ENCODE measurements around the gene ALB.

The ALB gene

GRCh38 chr4:73414936-73415271 is 10.8 kb downstream of the ALB start:
- TF ChIP-seq, protein P1, sequence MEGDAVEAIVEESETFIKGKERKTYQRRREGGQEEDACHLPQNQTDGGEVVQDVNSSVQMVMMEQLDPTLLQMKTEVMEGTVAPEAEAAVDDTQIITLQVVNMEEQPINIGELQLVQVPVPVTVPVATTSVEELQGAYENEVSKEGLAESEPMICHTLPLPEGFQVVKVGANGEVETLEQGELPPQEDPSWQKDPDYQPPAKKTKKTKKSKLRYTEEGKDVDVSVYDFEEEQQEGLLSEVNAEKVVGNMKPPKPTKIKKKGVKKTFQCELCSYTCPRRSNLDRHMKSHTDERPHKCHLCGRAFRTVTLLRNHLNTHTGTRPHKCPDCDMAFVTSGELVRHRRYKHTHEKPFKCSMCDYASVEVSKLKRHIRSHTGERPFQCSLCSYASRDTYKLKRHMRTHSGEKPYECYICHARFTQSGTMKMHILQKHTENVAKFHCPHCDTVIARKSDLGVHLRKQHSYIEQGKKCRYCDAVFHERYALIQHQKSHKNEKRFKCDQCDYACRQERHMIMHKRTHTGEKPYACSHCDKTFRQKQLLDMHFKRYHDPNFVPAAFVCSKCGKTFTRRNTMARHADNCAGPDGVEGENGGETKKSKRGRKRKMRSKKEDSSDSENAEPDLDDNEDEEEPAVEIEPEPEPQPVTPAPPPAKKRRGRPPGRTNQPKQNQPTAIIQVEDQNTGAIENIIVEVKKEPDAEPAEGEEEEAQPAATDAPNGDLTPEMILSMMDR (conservative IDR thresholded peaks at IDR 0.05; ENCODE audit: low read depth, low read length) = no peak
- DNase-seq (ENCODE audit: low read depth) = no peak

GRCh38 chr4:73415807-73416238 is 11.7 kb downstream of the ALB start:
- TF ChIP-seq, protein P1 (conservative IDR thresholded peaks at IDR 0.05; ENCODE audit: low read depth, low read length) = no peak
- no peak for DNase-seq (ENCODE audit: low read depth)
- H3K4me3 ChIP-seq (ENCODE audit: low read depth, low read length) = no peak overlapping the region

More at GRCh38 chr4:73414936-73415271, 10.8 kb downstream of the ALB start:
- no peak overlapping the region for H3K4me3 ChIP-seq (ENCODE audit: low read depth, low read length)

DNA sequence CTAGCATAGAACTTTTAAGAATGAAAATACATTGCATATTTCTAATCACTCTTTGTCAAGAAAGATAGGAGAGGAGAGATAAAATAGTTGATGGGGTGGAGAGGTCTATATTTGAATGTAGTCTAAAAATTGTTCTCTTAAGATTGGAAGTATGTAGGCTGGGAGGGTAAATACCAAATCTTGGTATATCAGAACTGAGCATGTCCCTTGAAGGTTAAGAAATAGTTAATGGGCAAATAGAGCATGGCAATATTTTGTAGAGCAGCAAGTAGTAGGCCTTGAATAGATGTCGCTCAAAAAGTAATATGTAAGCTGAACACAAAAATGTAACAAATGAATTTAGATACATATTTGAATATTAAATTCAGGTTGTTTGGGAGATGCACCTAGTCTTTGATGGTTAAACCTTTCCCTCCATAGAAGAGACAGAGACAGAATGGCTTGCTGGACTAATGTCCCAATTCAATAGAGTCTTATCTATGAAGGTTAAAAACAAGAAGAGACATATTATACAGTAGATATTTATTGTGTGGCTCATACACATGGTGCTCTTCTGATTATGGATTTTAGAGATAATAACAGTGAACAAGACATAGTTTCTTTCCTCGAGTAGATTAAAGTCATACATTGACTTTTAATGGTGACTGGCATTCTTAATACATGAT is 12.5 kb downstream of the ALB start:
- no peak overlapping the region for H3K4me3 ChIP-seq (ENCODE audit: low read depth, low read length)
- no peak for DNase-seq (ENCODE audit: low read depth)
- TF ChIP-seq, protein P1 (conservative IDR thresholded peaks at IDR 0.05; ENCODE audit: low read depth, low read length) = no peak

GRCh38 chr4:73417342-73417741 is 13.3 kb downstream of the ALB start:
- TF ChIP-seq, protein P1 (conservative IDR thresholded peaks at IDR 0.05; ENCODE audit: low read depth, low read length) = no peak
- no peak for DNase-seq (ENCODE audit: low read depth)
- no peak overlapping the region for H3K4me3 ChIP-seq (ENCODE audit: low read depth, low read length)

GRCh38 chr4:73417973-73418372 is 13.9 kb downstream of the ALB start:
- TF ChIP-seq, protein P1 (conservative IDR thresholded peaks at IDR 0.05; ENCODE audit: low read depth, low read length) = no peak
- peak; percentile 9 for DNase-seq (ENCODE audit: low read depth)
- no peak overlapping the region for H3K4me3 ChIP-seq (ENCODE audit: low read depth, low read length)

DNA sequence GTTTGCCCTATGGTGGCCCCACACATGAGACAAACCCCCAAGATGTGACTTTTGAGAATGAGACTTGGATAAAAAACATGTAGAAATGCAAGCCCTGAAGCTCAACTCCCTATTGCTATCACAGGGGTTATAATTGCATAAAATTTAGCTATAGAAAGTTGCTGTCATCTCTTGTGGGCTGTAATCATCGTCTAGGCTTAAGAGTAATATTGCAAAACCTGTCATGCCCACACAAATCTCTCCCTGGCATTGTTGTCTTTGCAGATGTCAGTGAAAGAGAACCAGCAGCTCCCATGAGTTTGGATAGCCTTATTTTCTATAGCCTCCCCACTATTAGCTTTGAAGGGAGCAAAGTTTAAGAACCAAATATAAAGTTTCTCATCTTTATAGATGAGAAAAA is 14.6 kb downstream of the ALB start:
- TF ChIP-seq, protein P1 (conservative IDR thresholded peaks at IDR 0.05; ENCODE audit: low read depth, low read length) = no peak
- no peak overlapping the region for H3K4me3 ChIP-seq (ENCODE audit: low read depth, low read length)
- no peak for DNase-seq (ENCODE audit: low read depth)

All from choroid plexus epithelial cell (primary cell).